HepG2 (cell line): Measurements from ENCODE around the gene OGFR. TPM values are rescaled to one million over a fixed set of nuclear protein-coding genes. Genes with fewer than 3 reads are reported as not detected.
A peak's percentile ranks its signal among the peaks of the same experiment; 100 is the strongest.

Experiments
- ARID2 ChIP-seq: sonication (generic); formaldehyde crosslinking; IDR thresholded peaks from 2 replicates; pipeline ENCODE4 v1.8.1; 2022; ENCODE audit warnings: mild to moderate bottlenecking, missing genetic modification reagents, borderline replicate concordance
- ATF7 ChIP-seq, 2 experiments: fragments of 450-650 bp in 1 of 2; sonication (generic) in 1 of 2; formaldehyde crosslinking in 1 of 2; IDR thresholded peaks; 2 replicates each; pipeline versions ENCODE4 v1.4.0 to v1.6.1; 2016 to 2020; ENCODE audit warnings: antibody characterized with exemption in 1 of 2, mild to moderate bottlenecking in 1 of 2, missing genetic modification reagents in 1 of 2
- CAMTA2 ChIP-seq: sonication (generic); formaldehyde crosslinking; IDR thresholded peaks from 2 replicates; pipeline ENCODE4 v1.4.0; 2020; ENCODE audit warnings: mild to moderate bottlenecking, missing genetic modification reagents, borderline replicate concordance
- EZH2 ChIP-seq: conservative IDR thresholded peaks from 2 replicates; pipeline ENCODE4 v1.6.1; 2012; ENCODE audit warnings: mild to moderate bottlenecking, low read depth, low read length, moderate library complexity
- KDM6A ChIP-seq: IDR thresholded peaks from 2 replicates; pipeline ENCODE4 v1.6.1; 2016; ENCODE audit warnings: low read depth
- KLF6 ChIP-seq: IDR thresholded peaks from 2 replicates; pipeline ENCODE4 v1.8.0; 2016; ENCODE audit warnings: missing biosample characterization, missing genetic modification reagents
- NPAS2 ChIP-seq: sonication (generic); formaldehyde crosslinking; IDR thresholded peaks from 2 replicates; pipeline ENCODE4 v1.8.0; 2022; ENCODE audit warnings: mild to moderate bottlenecking, missing genetic modification reagents, borderline replicate concordance
- STAG1 ChIP-seq: sonication (generic); formaldehyde crosslinking; IDR thresholded peaks from 2 replicates; pipeline ENCODE4 v1.4.0; 2020; ENCODE audit warnings: missing genetic modification reagents
- TP53 ChIP-seq: sonication (generic); formaldehyde crosslinking; conservative IDR thresholded peaks from 2 replicates; pipeline ENCODE4 v1.4.0; 2020; ENCODE audit warnings: missing genetic modification reagents
- ZBTB21 ChIP-seq: sonication (generic); formaldehyde crosslinking; IDR thresholded peaks from 2 replicates; pipeline ENCODE4 v1.4.0; 2020; ENCODE audit warnings: missing genetic modification reagents
- ZBTB7B ChIP-seq: sonication (generic); formaldehyde crosslinking; IDR thresholded peaks from 2 replicates; pipeline ENCODE4 v1.4.0; 2020; ENCODE audit warnings: missing genetic modification reagents
- ZNF20 ChIP-seq: sonication (generic); formaldehyde crosslinking; IDR thresholded peaks from 2 replicates; pipeline ENCODE4 v1.4.0; 2020; ENCODE audit warnings: mild to moderate bottlenecking, moderate library complexity, missing genetic modification reagents
- ZNF230 ChIP-seq: sonication (generic); formaldehyde crosslinking; IDR thresholded peaks from 2 replicates; pipeline ENCODE4 v1.4.0; 2020; ENCODE audit warnings: mild to moderate bottlenecking, missing genetic modification reagents
- ZNF296 ChIP-seq: sonication (generic); formaldehyde crosslinking; conservative IDR thresholded peaks from 2 replicates; pipeline ENCODE4 v1.5.0; 2020; ENCODE audit warnings: mild to moderate bottlenecking, missing genetic modification reagents
- ZNF337 ChIP-seq: sonication (generic); formaldehyde crosslinking; IDR thresholded peaks from 2 replicates; pipeline ENCODE4 v1.5.1; 2020; ENCODE audit warnings: missing genetic modification reagents, low read depth, mild to moderate bottlenecking, borderline replicate concordance
- ZNF44 ChIP-seq: sonication (generic); formaldehyde crosslinking; IDR thresholded peaks from 2 replicates; pipeline ENCODE4 v1.5.1; 2020; ENCODE audit warnings: mild to moderate bottlenecking, missing genetic modification reagents
- ZNF451 ChIP-seq: sonication (generic); formaldehyde crosslinking; IDR thresholded peaks from 2 replicates; pipeline ENCODE4 v1.5.0; 2020; ENCODE audit warnings: mild to moderate bottlenecking, missing genetic modification reagents
- ZNF484 ChIP-seq: sonication (generic); formaldehyde crosslinking; IDR thresholded peaks from 2 replicates; pipeline ENCODE4 v1.5.1; 2020; ENCODE audit warnings: mild to moderate bottlenecking, low read depth, missing genetic modification reagents, borderline replicate concordance
- ZNF496 ChIP-seq: sonication (generic); formaldehyde crosslinking; IDR thresholded peaks from 2 replicates; pipeline ENCODE4 v1.8.1; 2023; ENCODE audit warnings: mild to moderate bottlenecking, moderate library complexity, missing genetic modification reagents; ENCODE audit not compliant: insufficient replicate concordance
- ZNF549 ChIP-seq: sonication (generic); formaldehyde crosslinking; IDR thresholded peaks from 2 replicates; pipeline ENCODE4 v1.5.0; 2020; ENCODE audit warnings: missing genetic modification reagents
- ZNF660 ChIP-seq: sonication (generic); formaldehyde crosslinking; IDR thresholded peaks from 2 replicates; pipeline ENCODE4 v1.5.1; 2020; ENCODE audit warnings: mild to moderate bottlenecking, low read depth, missing genetic modification reagents, borderline replicate concordance
- ZNF737 ChIP-seq: sonication (generic); formaldehyde crosslinking; IDR thresholded peaks from 2 replicates; pipeline ENCODE4 v1.5.0; 2020; ENCODE audit warnings: missing genetic modification reagents, mild to moderate bottlenecking, borderline replicate concordance
- ZNF775 ChIP-seq: sonication (generic); formaldehyde crosslinking; IDR thresholded peaks from 2 replicates; pipeline ENCODE4 v1.4.0; 2020; ENCODE audit warnings: missing genetic modification reagents, mild to moderate bottlenecking, moderate library complexity, borderline replicate concordance
- polyA plus RNA-seq, 8 experiments: library from polyadenylated mRNA; depleted of rRNA in 3 of 8; stranded (reverse) in 7 of 8; unstranded in 1 of 8; fragments of >200 nt; fragmentation: Illumina TruSeq in 4 of 8; extraction: Trizol in 4 of 8; gene quantifications; 2 replicates each; pipeline versions ENCODE4 v1.2.1 to v1.2.3, GENCODE V29; 2011 to 2016; ENCODE audit warnings: low read depth in 4 of 8, missing spikeins in 1 of 8, mixed read lengths in 1 of 8; ENCODE audit not compliant: insufficient read depth in 1 of 8
- total RNA-seq, 5 experiments: library from RNA; depleted of rRNA; stranded (reverse); fragments of >200 nt; fragmentation: Illumina TruSeq; extraction: Trizol; gene quantifications; 2 replicates each; pipeline ENCODE4 v1.2.3, GENCODE V29; 2016; ENCODE audit warnings: low read depth in 1 of 5
- TF ChIP-seq, protein P1 (sequence below): sonication (generic); formaldehyde crosslinking; IDR thresholded peaks from 2 replicates; pipeline ENCODE4 v1.5.1; 2020; ENCODE audit warnings: mild to moderate bottlenecking, missing genetic modification reagents

OGFR gene
- total and polyA plus RNA-seq, 2 of the 13 experiments (the other 11 are each of a cell fraction or from before 2014, with no cell fraction given) = 47.7 to 81.8 TPM

- no peak for TF ChIP-seq ATF7 (IDR thresholded peaks at IDR 0.05)
- TF ChIP-seq ATF7 (CRISPR knock-in tag; IDR thresholded peaks at IDR 0.05) = peak; percentile 52; the same call in 1 of the 2 replicates
- TF ChIP-seq STAG1 (CRISPR knock-in tag) = no peak
- TF ChIP-seq, protein P1, sequence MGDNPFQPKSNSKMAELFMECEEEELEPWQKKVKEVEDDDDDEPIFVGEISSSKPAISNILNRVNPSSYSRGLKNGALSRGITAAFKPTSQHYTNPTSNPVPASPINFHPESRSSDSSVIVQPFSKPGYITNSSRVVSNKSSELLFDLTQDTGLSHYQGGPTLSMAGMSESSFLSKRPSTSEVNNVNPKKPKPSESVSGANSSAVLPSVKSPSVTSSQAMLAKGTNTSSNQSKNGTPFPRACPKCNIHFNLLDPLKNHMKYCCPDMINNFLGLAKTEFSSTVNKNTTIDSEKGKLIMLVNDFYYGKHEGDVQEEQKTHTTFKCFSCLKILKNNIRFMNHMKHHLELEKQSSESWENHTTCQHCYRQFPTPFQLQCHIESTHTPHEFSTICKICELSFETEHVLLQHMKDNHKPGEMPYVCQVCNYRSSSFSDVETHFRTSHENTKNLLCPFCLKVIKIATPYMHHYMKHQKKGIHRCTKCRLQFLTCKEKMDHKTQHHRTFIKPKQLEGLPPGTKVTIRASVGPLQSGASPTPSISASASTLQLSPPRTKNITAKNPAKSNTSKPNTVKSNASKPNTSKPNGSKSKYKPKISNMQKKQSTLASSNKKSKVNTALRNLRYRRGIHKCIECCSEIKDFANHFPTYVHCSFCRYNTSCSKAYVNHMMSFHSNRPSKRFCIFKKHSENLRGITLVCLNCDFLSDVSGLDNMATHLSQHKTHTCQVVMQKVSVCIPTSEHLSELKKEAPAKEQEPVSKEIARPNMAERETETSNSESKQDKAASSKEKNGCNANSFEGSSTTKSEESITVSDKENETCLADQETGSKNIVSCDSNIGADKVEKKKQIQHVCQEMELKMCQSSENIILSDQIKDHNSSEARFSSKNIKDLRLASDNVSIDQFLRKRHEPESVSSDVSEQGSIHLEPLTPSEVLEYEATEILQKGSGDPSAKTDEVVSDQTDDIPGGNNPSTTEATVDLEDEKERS = peak; percentile 94
- TF ChIP-seq ZNF337 (CRISPR knock-in tag) = peak; percentile 99; the same call in 1 of the 2 replicates
- TF ChIP-seq ZNF44 (CRISPR knock-in tag) = peak; percentile 99
- peak; percentile 96 for TF ChIP-seq CAMTA2 (CRISPR knock-in tag)
- TF ChIP-seq ZNF230 = peak; percentile 82; the same call in 1 of the 2 replicates
- no peak for TF ChIP-seq ZNF775 (CRISPR knock-in tag)
- TF ChIP-seq ZBTB21 = 0 out of 2 replicates have a peak, but pooled peaks have one; percentile 60
- TF ChIP-seq ZNF737 (CRISPR knock-in tag) = no peak
- peak; percentile 89 for TF ChIP-seq ZNF451 (CRISPR knock-in tag)
- TF ChIP-seq ZNF660 (CRISPR knock-in tag) = no peak
- no peak for TF ChIP-seq ZNF549
- TF ChIP-seq NPAS2 (CRISPR knock-in tag) = no peak
- peak; percentile 85; the same call in 1 of the 2 replicates for TF ChIP-seq ZNF484
- TF ChIP-seq ZBTB7B = peak; percentile 45; the same call in 1 of the 2 replicates
- TF ChIP-seq EZH2 = no peak
- peak; percentile 78; the same call in 1 of the 2 replicates for TF ChIP-seq ARID2 (CRISPR knock-in tag)
- no peak for TF ChIP-seq ZNF20 (CRISPR knock-in tag)
- TF ChIP-seq KDM6A (CRISPR knock-in tag) = no peak; the same call in 1 of the 2 replicates
- TF ChIP-seq ZNF296 (CRISPR knock-in tag) = no peak
- peak; percentile 90 for TF ChIP-seq TP53 (CRISPR knock-in tag)
- peak; percentile 95 for TF ChIP-seq KLF6
- no peak for TF ChIP-seq ZNF496 (CRISPR knock-in tag)
Observed at GRCh38 chr20:62861726-62862336, 57.2 kb downstream of the OGFR start, which contains the start of gene TCFL5 (continued).
